Left lung (tissue), 10 donors: Measurements from ENCODE around the gene VOPP1. TPM values are rescaled to one million over a fixed set of nuclear protein-coding genes. Genes with fewer than 3 reads are reported as not detected.

Experiments used
- ATAC-seq: fragments of 200-7000 bp; cut with Tn5 transposase; one replicate; pipeline ENCODE4 v1.9.1; 2020; ENCODE audit warnings: moderate library complexity
- DNase-seq, 4 donors: peaks; one replicate each; pipeline ENCODE4 v3.0.0-alpha.2; 2013 to 2020
- H3K27ac ChIP-seq, 2 donors: fragments of 200-600 bp; sonication (generic) in 1 of 2; one replicate each; pipeline versions ENCODE4 v1.5.0 to v1.8.0; 2020 to 2021
- H3K27me3 ChIP-seq, 2 donors: fragments of 200-600 bp; sonication (generic) in 1 of 2; one replicate each; pipeline versions ENCODE4 v1.5.0 to v1.8.0; 2020 to 2021
- H3K36me3 ChIP-seq, 2 donors: fragments of 200-600 bp; sonication (generic) in 1 of 2; one replicate each; pipeline versions ENCODE4 v1.5.0 to v1.8.0; 2020 to 2021
- H3K4me1 ChIP-seq, 2 donors: fragments of 200-600 bp; one replicate each; pipeline ENCODE4 v1.8.0; 2021
- H3K4me3 ChIP-seq, 2 donors: fragments of 200-600 bp; sonication (generic) in 1 of 2; one replicate each; pipeline versions ENCODE4 v1.5.0 to v1.8.0; 2020 to 2021; ENCODE audit warnings: mild to moderate bottlenecking in 1 of 2
- H3K9me3 ChIP-seq, 2 donors: fragments of 200-600 bp; sonication (generic) in 1 of 2; one replicate each; pipeline versions ENCODE4 v1.5.0 to v1.8.0; 2020 to 2021
- CTCF ChIP-seq, 2 donors: fragments of 200-600 bp; sonication (generic) in 1 of 2; IDR thresholded peaks; one replicate each; pipeline versions ENCODE4 v1.5.0 to v1.8.0; 2021; ENCODE audit warnings: antibody characterized with exemption in 2 of 2
- intact Hi-C, 2 donors: fragments of 100-400 bp; cut with DNase I; formaldehyde crosslinking; loops; one replicate each; pipeline versions ENCODE4 v1.11.2 to v1.14.2; 2022
- polyA plus RNA-seq, 6 donors: library from polyadenylated mRNA; unstranded; fragments of 120-200 nt; gene quantifications; one replicate each; pipeline ENCODE4 v1.2.1, GENCODE V29; 2013; ENCODE audit not compliant: insufficient read length in 6 of 6
- total RNA-seq, 2 donors: library from RNA; stranded (reverse); fragmentation: NEBNext Ultra II Directional; extraction: Animal tissue kit (Norgen Biotek cat#: 25700); gene quantifications; one replicate each; pipeline ENCODE4 v1.2.1, GENCODE V29; 2021
- donor health status: DM: no; HTN: yes; CAD: no.
- donor health status: DM: no; HTN: no; CAD: no.

Gene VOPP1
- total and polyA plus RNA-seq, 8 donors, result 35.4 to 68.5 (median 40.4) TPM

DNA sequence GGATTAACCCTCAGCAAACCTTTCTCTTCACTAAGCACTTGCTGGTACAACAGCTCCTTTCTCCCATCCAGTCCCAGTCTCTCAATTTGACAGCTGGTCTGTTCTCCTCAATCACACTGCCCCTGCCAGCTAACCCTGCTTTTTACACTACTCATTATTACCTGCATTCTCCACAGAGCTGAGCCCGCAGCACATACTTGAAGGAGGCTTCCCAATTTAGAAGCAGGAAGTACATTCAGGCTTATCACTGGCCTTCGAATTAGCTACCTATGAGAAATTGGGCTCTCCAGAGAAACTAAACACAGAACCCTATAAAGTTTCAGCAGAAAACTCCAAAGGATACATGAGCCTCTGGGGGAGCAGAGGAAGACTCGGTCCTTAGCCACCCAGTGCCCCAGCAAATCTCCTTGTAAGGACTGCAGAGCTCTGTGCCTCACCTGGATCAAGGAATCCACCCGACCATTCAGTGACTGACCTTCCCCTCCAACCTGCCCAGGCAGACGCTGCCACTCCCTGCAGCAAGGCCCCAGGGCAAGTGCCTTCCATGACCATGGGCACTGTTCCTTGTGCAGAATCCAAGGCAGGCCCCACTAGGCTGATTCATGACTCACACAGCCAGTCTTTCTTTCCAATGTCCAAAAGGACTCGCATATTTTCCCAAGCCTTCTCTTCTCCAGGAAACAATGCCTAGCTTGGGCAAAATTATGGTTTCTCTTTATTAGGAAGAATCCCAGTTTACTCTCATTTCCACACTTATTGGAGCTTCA, 68.0 kb downstream of the VOPP1 start:
- no peak for TF ChIP-seq CTCF (IDR thresholded peaks at IDR 0.05)
- no peaks in the 10 kb centered on the region for H3K27me3 ChIP-seq
- intact Hi-C loops, result no loop called here
- peak; percentile 33 for ATAC-seq
- peaks cover 0 to 14% of the 10 kb centered on the region in 2 donors for H3K4me1 ChIP-seq
- DNase-seq, result no peak
- H3K36me3 ChIP-seq, result peaks cover 0 to 5% of the 10 kb centered on the region in 2 donors
- H3K27ac ChIP-seq, result no peak overlapping the region
- H3K9me3 ChIP-seq, result no peaks in the 10 kb centered on the region
- no peak overlapping the region for H3K4me3 ChIP-seq

DNA sequence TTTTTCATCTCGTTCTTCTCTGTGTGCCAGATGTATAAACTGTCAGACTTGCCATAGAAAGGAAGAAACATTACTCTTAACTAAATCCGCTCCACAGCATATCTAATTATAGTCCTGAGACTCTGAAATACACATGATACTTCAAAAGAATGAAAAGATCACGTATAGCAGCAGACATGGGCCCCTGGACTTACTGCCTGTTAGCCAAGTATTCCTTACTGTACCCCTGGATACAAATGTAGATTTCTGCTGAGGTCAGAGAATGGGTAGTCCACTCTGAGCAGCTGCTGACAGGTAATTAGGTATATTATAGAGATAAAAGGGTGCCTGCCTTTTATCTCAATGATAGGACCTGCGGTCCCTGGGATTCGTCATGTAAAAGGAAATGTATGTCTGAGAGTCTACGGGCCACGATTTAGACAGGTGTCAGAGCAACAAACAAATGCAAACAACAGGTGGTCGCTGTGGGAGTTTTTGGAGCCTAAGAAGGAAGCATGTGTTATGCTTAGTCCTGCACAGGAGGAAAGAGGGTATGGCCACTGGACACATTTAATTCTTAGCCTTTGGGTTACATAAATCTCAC, 69.4 kb downstream of the VOPP1 start:
- Histone ChIP-seq H3K36me3 (peaks cover 0 to 5% of the 10 kb centered on the region in 2 donors), H3K4me3 (no peak overlapping the region), H3K9me3 (no peaks in the 10 kb centered on the region), H3K27me3 (no peaks in the 10 kb centered on the region), H3K4me1 (peaks cover 0 to 7% of the 10 kb centered on the region in 2 donors), H3K27ac (no peak overlapping the region)
- intact Hi-C loops, result no loop called here
- no peak for DNase-seq
- no peak for ATAC-seq
- TF ChIP-seq CTCF (IDR thresholded peaks at IDR 0.05), result no peak

DNA sequence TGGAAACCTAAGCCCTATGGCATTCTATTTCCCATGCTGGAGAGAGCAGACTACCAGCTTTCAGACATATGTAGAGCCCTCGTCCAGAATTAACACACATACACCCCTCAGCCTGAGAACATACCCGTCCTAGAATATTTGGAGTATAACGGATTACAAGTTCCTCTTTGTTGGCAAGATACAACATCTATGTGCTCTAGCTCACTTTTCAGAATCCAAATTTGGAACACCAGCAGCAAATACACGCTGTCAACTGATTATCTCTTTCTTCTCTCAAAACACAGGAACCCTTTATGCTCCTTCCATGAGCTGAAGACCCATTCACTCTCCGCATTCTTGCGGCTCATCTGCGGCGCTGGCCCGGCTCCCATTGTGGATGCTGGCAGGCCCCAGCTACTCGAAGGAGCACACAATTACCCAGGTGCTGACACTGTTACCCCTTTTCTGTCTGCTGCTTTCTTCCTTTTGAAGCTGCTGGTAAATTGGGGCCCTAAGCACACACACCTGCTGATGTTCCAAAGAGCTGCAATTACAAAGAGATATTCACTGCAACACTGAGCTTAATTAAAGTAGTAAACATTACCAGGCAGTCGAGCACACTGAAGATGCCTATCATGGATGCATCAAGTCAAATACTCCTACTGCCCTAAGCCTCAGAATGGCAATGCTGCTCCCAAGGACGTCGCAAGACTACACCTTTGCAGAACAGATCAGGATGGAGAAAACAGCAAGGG, 70.0 kb downstream of the VOPP1 start:
- no peak for TF ChIP-seq CTCF (IDR thresholded peaks at IDR 0.05)
- intact Hi-C loops, result no loop called here
- DNase-seq, result no peak
- H3K27me3 ChIP-seq, result no peaks in the 10 kb centered on the region
- H3K9me3 ChIP-seq, result no peaks in the 10 kb centered on the region
- H3K4me1 ChIP-seq, result peaks cover 0 to 7% of the 10 kb centered on the region in 2 donors
- no peak overlapping the region for H3K4me3 ChIP-seq
- ATAC-seq, result no peak
- no peak overlapping the region for H3K27ac ChIP-seq
- H3K36me3 ChIP-seq, result peaks cover 0 to 11% of the 10 kb centered on the region in 2 donors

DNA sequence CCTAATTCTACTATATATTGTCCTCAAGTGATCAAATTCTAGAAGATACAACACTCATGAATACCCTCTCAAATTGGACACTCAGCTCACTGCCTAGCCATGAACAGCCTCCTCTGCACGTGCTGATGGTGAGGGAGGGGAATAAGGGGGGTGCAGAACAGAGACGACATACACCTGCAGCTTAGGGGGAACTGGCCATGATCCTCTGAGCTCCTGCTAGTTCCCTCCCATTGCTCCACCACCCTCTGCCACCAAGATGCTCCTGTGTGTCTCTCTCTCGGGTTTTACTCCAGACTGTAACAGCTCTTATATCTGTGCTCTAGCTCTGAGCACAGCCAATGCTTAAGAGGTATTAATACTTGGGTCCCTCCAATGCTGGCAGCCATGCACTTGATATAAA, 70.7 kb downstream of the VOPP1 start:
- ATAC-seq, result no peak

More for the DNA sequence above, 70.7 kb downstream of the VOPP1 start:
- Histone ChIP-seq H3K36me3 (peaks cover 0 to 17% of the 10 kb centered on the region in 2 donors), H3K4me3 (no peak overlapping the region), H3K9me3 (no peaks in the 10 kb centered on the region), H3K27me3 (no peaks in the 10 kb centered on the region), H3K27ac (no peak overlapping the region), H3K4me1 (peaks cover 0 to 7% of the 10 kb centered on the region in 2 donors)
- intact Hi-C loops, result no loop called here
- TF ChIP-seq CTCF (IDR thresholded peaks at IDR 0.05), result no peak
- no peak for DNase-seq
